Fibroblast of the aortic adventitia (primary cell): Measurements from ENCODE around the gene RSKR. TPM values are rescaled to one million over a fixed set of nuclear protein-coding genes. Genes with fewer than 3 reads are reported as not detected.

Experiments
- DNase-seq: peaks from one replicate; pipeline ENCODE4 v3.0.0-alpha.2; 2010; ENCODE audit warnings: low read depth
- H3K4me3 ChIP-seq: 2 replicates; pipeline ENCODE4 v1.5.1; 2011; ENCODE audit warnings: low read depth, mild to moderate bottlenecking, control low read depth, low read length, moderate library complexity
- CTCF ChIP-seq: IDR thresholded peaks from 2 replicates; pipeline ENCODE4 v1.5.1; 2011; ENCODE audit warnings: mild to moderate bottlenecking, low read length, control low read depth, inconsistent platforms; ENCODE audit not compliant: insufficient read depth
- total RNA-seq: library from RNA; depleted of rRNA; stranded (reverse); fragments of >200 nt; gene quantifications from 2 replicates; pipeline ENCODE4 v1.2.3, GENCODE V29; 2012; ENCODE audit warnings: low replicate concordance

The RSKR gene
- total RNA-seq, 1 donor = 4.3 TPM

- no peak for DNase-seq
- H3K4me3 ChIP-seq = no peak overlapping the region
- no peak for TF ChIP-seq CTCF
Observed at GRCh38 chr17:28655160-28655559, 41.2 kb upstream of the RSKR start.

GRCh38 chr17:28648698-28649097, 34.7 kb upstream of the RSKR start:
- no peak for TF ChIP-seq CTCF
- no peak overlapping the region for H3K4me3 ChIP-seq
- no peak for DNase-seq

GRCh38 chr17:28646039-28646754, 32.2 kb upstream of the RSKR start:
- DNase-seq = peak; percentile 2
- TF ChIP-seq CTCF = no peak
- H3K4me3 ChIP-seq = no peak overlapping the region

- DNase-seq = no peak
- peak overlapping the region; percentile 74 for H3K4me3 ChIP-seq
- no peak for TF ChIP-seq CTCF
Observed at GRCh38 chr17:28645576-28645939, 31.6 kb upstream of the RSKR start.

GRCh38 chr17:28644787-28645575, 31.0 kb upstream of the RSKR start, which contains the start of gene BLTP2:
Gene BLTP2, minus strand, starts transcription at chr17:28645158. Its CDS starts 102 bp downstream, at chr17:28645056.
- peak; percentile 92 for DNase-seq
- peak within 1 kb of the TSS; percentile 95 for H3K4me3 ChIP-seq
- no peak for TF ChIP-seq CTCF

GRCh38 chr17:28643983-28644786, 30.2 kb upstream of the RSKR start:
- peak; percentile 60 for TF ChIP-seq CTCF
- peak; percentile 62 for DNase-seq
- peak overlapping the region; percentile 95 for H3K4me3 ChIP-seq
